ENCODE measurements around the gene PSME3IP1. TPM values are rescaled to one million over a fixed set of nuclear protein-coding genes. Genes with fewer than 3 reads are reported as not detected.

The PSME3IP1 gene
- total RNA-seq, 3 donors from 2014 or later, result 64.8 to 81.4 (median 69.8) TPM

GRCh38 chr16:57143149-57143921 is 42.5 kb downstream of the PSME3IP1 start:
- intact Hi-C loops (cut with DNase I; ENCODE audit: low total_unique reads), result no loop called here
- TF ChIP-seq CTCF (IDR thresholded peaks at IDR 0.05) (no peak), POLR2AphosphoS5 (IDR thresholded peaks at IDR 0.05) (no peak), POLR2A (IDR thresholded peaks at IDR 0.05) (no peak)
- Histone ChIP-seq H3K36me3 (no peaks in the 10 kb centered on the region), H3K4me3 (no peak overlapping the region), H3K9me3 (no peaks in the 10 kb centered on the region), H3K27me3 (no peaks in the 10 kb centered on the region), H3K4me1 (peaks cover 0 to 4% of the 10 kb centered on the region in 2 donors), H3K27ac (no peak overlapping the region)
- DNase-seq (ENCODE audit: low spot score in 2 of 2), result no peak

DNA sequence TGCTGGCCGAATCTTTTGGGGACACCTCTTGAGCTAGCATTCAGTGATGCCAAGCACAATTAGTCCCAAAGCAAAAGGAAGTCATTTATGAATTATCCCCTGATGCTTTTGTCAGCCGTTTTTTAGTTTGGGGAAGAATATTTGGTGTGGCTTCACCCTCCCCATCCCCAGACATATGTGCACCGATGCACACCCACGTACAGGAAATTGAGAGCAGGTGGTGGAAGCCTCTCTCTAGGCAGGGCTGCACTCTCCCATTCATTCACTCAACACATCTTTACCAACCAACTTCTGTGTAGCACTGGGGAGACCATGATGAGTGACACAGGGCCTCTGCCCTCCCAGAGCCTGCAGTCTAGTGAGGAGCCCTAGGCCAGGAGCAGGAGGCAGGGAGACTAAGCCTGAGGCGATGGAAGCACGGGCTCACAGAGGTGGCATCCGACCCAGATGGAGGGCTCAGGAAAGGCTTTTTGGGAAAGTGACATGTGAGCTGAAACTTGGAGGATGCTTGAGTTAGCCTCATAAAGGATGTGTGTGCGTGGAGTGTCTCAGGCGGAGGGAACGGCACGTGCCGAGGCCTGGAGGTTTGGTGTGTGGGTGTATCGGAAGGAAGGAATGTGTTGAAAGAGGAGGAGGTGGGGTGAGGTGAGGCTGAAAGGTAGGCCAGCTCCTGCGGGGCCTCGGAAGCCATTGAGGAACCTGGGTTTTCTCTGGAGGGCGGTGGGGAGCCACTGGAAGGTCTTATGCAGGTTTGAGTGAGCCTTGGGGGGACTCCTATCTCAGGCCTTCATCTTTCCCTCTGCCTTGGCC is 43.8 kb downstream of the PSME3IP1 start:
- peak in 1 of 2 donors; percentile 23 for DNase-seq (ENCODE audit: low spot score in 2 of 2)
- H3K9me3 ChIP-seq, result no peaks in the 10 kb centered on the region
- H3K4me3 ChIP-seq, result no peak overlapping the region
- no peaks in the 10 kb centered on the region for H3K36me3 ChIP-seq
- intact Hi-C loops (cut with DNase I; ENCODE audit: low total_unique reads), result no loop called here
- TF ChIP-seq POLR2A (IDR thresholded peaks at IDR 0.05) (no peak), POLR2AphosphoS5 (IDR thresholded peaks at IDR 0.05) (no peak), CTCF (IDR thresholded peaks at IDR 0.05) (no peak)
- no peaks in the 10 kb centered on the region for H3K27me3 ChIP-seq
- H3K4me1 ChIP-seq, result no peaks in the 10 kb centered on the region
- H3K27ac ChIP-seq, result peak overlapping the region in 1 of 2 donors; percentile 25

DNA sequence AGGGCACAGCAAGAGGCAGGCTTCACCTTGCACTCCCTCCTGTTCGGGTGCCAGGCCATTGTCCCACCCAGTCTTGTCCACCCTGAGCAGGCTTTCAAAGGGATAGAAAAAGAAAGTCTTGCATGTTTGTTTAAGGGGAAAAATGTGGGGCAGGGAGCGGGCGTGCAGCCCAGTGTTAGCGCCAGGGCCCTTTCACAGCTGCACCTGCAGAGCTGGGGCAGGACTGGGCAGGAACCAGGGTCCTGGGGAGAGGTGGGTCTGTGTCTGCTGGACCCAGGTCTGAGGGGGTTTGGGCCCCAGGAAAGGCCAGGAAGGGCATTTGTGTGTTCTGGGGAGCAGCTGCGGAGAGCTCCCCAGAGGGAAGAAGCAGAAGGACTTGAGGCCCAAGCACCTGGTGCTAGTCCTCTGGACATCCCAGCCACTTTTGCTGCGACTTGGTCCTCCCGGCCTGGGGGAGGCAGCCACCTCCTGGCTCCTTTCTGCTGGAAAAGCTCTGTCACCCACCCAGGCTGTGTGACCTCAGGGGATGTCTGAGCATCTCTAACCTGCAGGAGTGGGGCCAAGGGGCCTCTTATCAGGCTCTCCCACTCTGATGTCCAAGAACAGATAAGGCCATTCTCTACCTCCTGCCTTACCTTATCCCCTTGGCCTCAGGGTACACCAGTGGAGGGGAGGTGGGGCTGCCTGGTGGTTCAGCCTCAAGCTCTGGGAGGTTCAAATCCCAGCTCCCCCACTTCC is 44.7 kb downstream of the PSME3IP1 start:
- H3K4me3 ChIP-seq, result no peak overlapping the region
- H3K36me3 ChIP-seq, result no peaks in the 10 kb centered on the region
- no peaks in the 10 kb centered on the region for H3K27me3 ChIP-seq
- no peaks in the 10 kb centered on the region for H3K4me1 ChIP-seq
- TF ChIP-seq CTCF (IDR thresholded peaks at IDR 0.05), result no peak
- TF ChIP-seq POLR2A (IDR thresholded peaks at IDR 0.05), result no peak
- no peak for TF ChIP-seq POLR2AphosphoS5 (IDR thresholded peaks at IDR 0.05)
- intact Hi-C loops (cut with DNase I; ENCODE audit: low total_unique reads), result no loop called here
- DNase-seq (ENCODE audit: low spot score in 2 of 2), result no peak
- peak overlapping the region in 1 of 2 donors; percentile 25 for H3K27ac ChIP-seq
- H3K9me3 ChIP-seq, result no peaks in the 10 kb centered on the region

GRCh38 chr16:57138281-57138935 is 47.4 kb downstream of the PSME3IP1 start:
- no peaks in the 10 kb centered on the region for H3K27me3 ChIP-seq
- no peak for DNase-seq (ENCODE audit: low spot score in 2 of 2)
- H3K36me3 ChIP-seq, result no peaks in the 10 kb centered on the region
- H3K9me3 ChIP-seq, result no peaks in the 10 kb centered on the region
- TF ChIP-seq CTCF (IDR thresholded peaks at IDR 0.05), result no peak
- TF ChIP-seq POLR2A (IDR thresholded peaks at IDR 0.05), result no peak
- no peak for TF ChIP-seq POLR2AphosphoS5 (IDR thresholded peaks at IDR 0.05)
- no peaks in the 10 kb centered on the region for H3K4me1 ChIP-seq
- H3K4me3 ChIP-seq, result no peak overlapping the region
- H3K27ac ChIP-seq, result no peak overlapping the region
- intact Hi-C loops (cut with DNase I; ENCODE audit: low total_unique reads), result no loop called here

All from breast epithelium (tissue), 4 donors.